ENCODE measurements around the gene WNT9B.
A peak's percentile ranks its signal among the peaks of the same experiment; 100 is the strongest.

Gene WNT9B

GRCh38 chr17:46922804-46923635 is 71.6 kb downstream of the WNT9B start, which contains the start of gene GOSR2:
Gene GOSR2 (plus strand): TSS chr17:46923160. CDS start chr17:46923193, 33 bp downstream.
- H3K27ac ChIP-seq (ENCODE audit: low read length) = no peak within 1 kb of the TSS
- no CpG with 5 or more reads among the region's 52 CpGs for WGBS (ENCODE audit: insufficient coverage, insufficient read length)
- H3K9me3 ChIP-seq (ENCODE audit: control insufficient read depth, insufficient read depth, low read length) = no peaks in the 10 kb centered on the region
- no peaks in the 10 kb centered on the region for H3K36me3 ChIP-seq (ENCODE audit: control insufficient read depth, insufficient read depth, low read length)
- peak within 1 kb of the TSS; percentile 85 for H3K4me3 ChIP-seq (ENCODE audit: low read length)
- H3K27me3 ChIP-seq (ENCODE audit: control insufficient read depth, insufficient read depth, low read length) = no peaks in the 10 kb centered on the region
- no peaks in the 10 kb centered on the region for H3K4me1 ChIP-seq (ENCODE audit: control insufficient read depth, insufficient read depth, low read length)
- DNase-seq (ENCODE audit: low read depth, low spot score) = peak; percentile 60

- no peaks in the 10 kb centered on the region for H3K4me1 ChIP-seq (ENCODE audit: control insufficient read depth, insufficient read depth, low read length)
- H3K27me3 ChIP-seq (ENCODE audit: control insufficient read depth, insufficient read depth, low read length) = no peaks in the 10 kb centered on the region
- no peaks in the 10 kb centered on the region for H3K9me3 ChIP-seq (ENCODE audit: control insufficient read depth, insufficient read depth, low read length)
- no peak overlapping the region for H3K27ac ChIP-seq (ENCODE audit: low read length)
- no CpG with 5 or more reads among the region's 5 CpGs for WGBS (ENCODE audit: insufficient coverage, insufficient read length)
- H3K36me3 ChIP-seq (ENCODE audit: control insufficient read depth, insufficient read depth, low read length) = no peaks in the 10 kb centered on the region; the same call in 1 of the 2 replicates
- no peak for DNase-seq (ENCODE audit: low read depth, low spot score)
- no peak overlapping the region for H3K4me3 ChIP-seq (ENCODE audit: low read length)
Observed at GRCh38 chr17:46925185-46925868, 73.9 kb downstream of the WNT9B start.

GRCh38 chr17:46928467-46929261 is 77.3 kb downstream of the WNT9B start:
- H3K36me3 ChIP-seq (ENCODE audit: control insufficient read depth, insufficient read depth, low read length) = peaks cover 12% of the 10 kb centered on the region

GRCh38 chr17:46929413-46929812 is 78.0 kb downstream of the WNT9B start:
- no peaks in the 10 kb centered on the region for H3K9me3 ChIP-seq (ENCODE audit: control insufficient read depth, insufficient read depth, low read length)
- H3K36me3 ChIP-seq (ENCODE audit: control insufficient read depth, insufficient read depth, low read length) = peaks cover 17% of the 10 kb centered on the region
- no peaks in the 10 kb centered on the region for H3K27me3 ChIP-seq (ENCODE audit: control insufficient read depth, insufficient read depth, low read length)
- H3K4me3 ChIP-seq (ENCODE audit: low read length) = no peak overlapping the region
- H3K27ac ChIP-seq (ENCODE audit: low read length) = no peak overlapping the region
- DNase-seq (ENCODE audit: low read depth, low spot score) = no peak
- no CpG with 5 or more reads among the region's 6 CpGs for WGBS (ENCODE audit: insufficient coverage, insufficient read length)
- no peaks in the 10 kb centered on the region for H3K4me1 ChIP-seq (ENCODE audit: control insufficient read depth, insufficient read depth, low read length)

More at GRCh38 chr17:46928467-46929261, 77.3 kb downstream of the WNT9B start:
- no peak for DNase-seq (ENCODE audit: low read depth, low spot score)
- Histone ChIP-seq H3K27ac (ENCODE audit: low read length) (no peak overlapping the region), H3K9me3 (ENCODE audit: control insufficient read depth, insufficient read depth, low read length) (no peaks in the 10 kb centered on the region), H3K27me3 (ENCODE audit: control insufficient read depth, insufficient read depth, low read length) (no peaks in the 10 kb centered on the region), H3K4me3 (ENCODE audit: low read length) (no peak overlapping the region), H3K4me1 (ENCODE audit: control insufficient read depth, insufficient read depth, low read length) (no peaks in the 10 kb centered on the region)
- WGBS (ENCODE audit: insufficient coverage, insufficient read length) = no CpG with 5 or more reads among the region's 10 CpGs

GRCh38 chr17:46930051-46930450 is 78.7 kb downstream of the WNT9B start:
- H3K4me1 ChIP-seq (ENCODE audit: control insufficient read depth, insufficient read depth, low read length) = no peaks in the 10 kb centered on the region
- no peaks in the 10 kb centered on the region for H3K27me3 ChIP-seq (ENCODE audit: control insufficient read depth, insufficient read depth, low read length)
- peaks cover 21% of the 10 kb centered on the region for H3K36me3 ChIP-seq (ENCODE audit: control insufficient read depth, insufficient read depth, low read length)
- DNase-seq (ENCODE audit: low read depth, low spot score) = no peak
- H3K4me3 ChIP-seq (ENCODE audit: low read length) = no peak overlapping the region
- no peaks in the 10 kb centered on the region for H3K9me3 ChIP-seq (ENCODE audit: control insufficient read depth, insufficient read depth, low read length)
- no CpG with 5 or more reads among the region's 4 CpGs for whole genome bisulfite sequencing (ENCODE audit: insufficient coverage, insufficient read length)
- H3K27ac ChIP-seq (ENCODE audit: low read length) = no peak overlapping the region

GRCh38 chr17:46931596-46931995 is 80.2 kb downstream of the WNT9B start:
- no peak overlapping the region for H3K27ac ChIP-seq (ENCODE audit: low read length)
- H3K36me3 ChIP-seq (ENCODE audit: control insufficient read depth, insufficient read depth, low read length) = peaks cover 21% of the 10 kb centered on the region
- no peaks in the 10 kb centered on the region for H3K27me3 ChIP-seq (ENCODE audit: control insufficient read depth, insufficient read depth, low read length)
- H3K4me3 ChIP-seq (ENCODE audit: low read length) = no peak overlapping the region
- DNase-seq (ENCODE audit: low read depth, low spot score) = no peak
- H3K9me3 ChIP-seq (ENCODE audit: control insufficient read depth, insufficient read depth, low read length) = no peaks in the 10 kb centered on the region
- no peaks in the 10 kb centered on the region for H3K4me1 ChIP-seq (ENCODE audit: control insufficient read depth, insufficient read depth, low read length)
- no CpG with 5 or more reads among the region's 4 CpGs for WGBS (ENCODE audit: insufficient coverage, insufficient read length)

- no peaks in the 10 kb centered on the region for H3K4me1 ChIP-seq (ENCODE audit: control insufficient read depth, insufficient read depth, low read length)
- WGBS (ENCODE audit: insufficient coverage, insufficient read length) = no CpG with 5 or more reads among the region's 7 CpGs
- H3K9me3 ChIP-seq (ENCODE audit: control insufficient read depth, insufficient read depth, low read length) = no peaks in the 10 kb centered on the region
- H3K4me3 ChIP-seq (ENCODE audit: low read length) = no peak overlapping the region
- DNase-seq (ENCODE audit: low read depth, low spot score) = no peak
- H3K27ac ChIP-seq (ENCODE audit: low read length) = no peak overlapping the region
- no peaks in the 10 kb centered on the region for H3K27me3 ChIP-seq (ENCODE audit: control insufficient read depth, insufficient read depth, low read length)
- H3K36me3 ChIP-seq (ENCODE audit: control insufficient read depth, insufficient read depth, low read length) = peaks cover 25% of the 10 kb centered on the region
Observed at GRCh38 chr17:46935658-46936266, 84.4 kb downstream of the WNT9B start.
